GM19023 (cell line): ENCODE data around the gene CCDC87.
A peak's percentile ranks its signal among the peaks of the same experiment; 100 is the strongest.
"Not testable (repeated sequence)": the region's sequence is repeated elsewhere in the genome, so short reads cannot be mapped to it uniquely, and the experiment has no call there.

Experiments used
- ATAC-seq: cut with Tn5 transposase; IDR thresholded peaks from one replicate; pipeline ENCODE4 v1.9.1; 2021; ENCODE audit warnings: mild to moderate bottlenecking, moderate library complexity; ENCODE audit not compliant: unreplicated experiment

Gene CCDC87

DNA sequence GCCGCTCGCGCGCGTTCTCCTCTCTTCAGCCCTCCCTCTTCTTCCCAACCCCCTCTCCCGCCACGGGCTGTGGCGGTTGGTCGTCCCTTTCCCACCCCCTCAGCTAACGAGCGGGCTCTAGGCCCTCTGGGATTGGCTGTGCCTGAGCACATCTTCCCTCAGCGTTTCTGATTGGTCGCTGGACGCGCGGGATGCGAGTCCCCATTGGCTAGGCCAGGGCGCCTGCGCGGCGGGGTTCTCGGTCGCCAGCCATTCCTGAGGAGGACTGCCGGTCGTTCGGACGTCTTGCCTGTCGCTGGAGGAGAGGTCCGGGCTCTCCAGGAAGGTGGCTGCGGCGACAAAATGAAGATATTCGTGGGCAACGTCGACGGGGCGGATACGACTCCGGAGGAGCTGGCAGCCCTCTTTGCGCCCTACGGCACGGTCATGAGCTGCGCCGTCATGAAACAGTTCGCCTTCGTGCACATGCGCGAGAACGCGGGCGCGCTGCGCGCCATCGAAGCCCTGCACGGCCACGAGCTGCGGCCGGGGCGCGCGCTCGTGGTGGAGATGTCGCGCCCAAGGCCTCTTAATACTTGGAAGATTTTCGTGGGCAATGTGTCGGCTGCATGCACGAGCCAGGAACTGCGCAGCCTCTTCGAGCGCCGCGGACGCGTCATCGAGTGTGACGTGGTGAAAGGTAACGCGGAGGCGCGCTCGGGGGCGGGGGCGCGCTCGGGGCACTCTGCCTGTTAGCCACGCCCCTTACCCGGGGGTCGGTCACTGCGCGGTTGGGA, 23.7 kb upstream of the CCDC87 start, which contains the start of gene RBM14:
Gene RBM14, plus strand, starts transcription at position 252 of the 776 bp plus-strand sequence. Its CDS starts 91 bp downstream, at position 343.
- peak; percentile 92 for ATAC-seq

DNA sequence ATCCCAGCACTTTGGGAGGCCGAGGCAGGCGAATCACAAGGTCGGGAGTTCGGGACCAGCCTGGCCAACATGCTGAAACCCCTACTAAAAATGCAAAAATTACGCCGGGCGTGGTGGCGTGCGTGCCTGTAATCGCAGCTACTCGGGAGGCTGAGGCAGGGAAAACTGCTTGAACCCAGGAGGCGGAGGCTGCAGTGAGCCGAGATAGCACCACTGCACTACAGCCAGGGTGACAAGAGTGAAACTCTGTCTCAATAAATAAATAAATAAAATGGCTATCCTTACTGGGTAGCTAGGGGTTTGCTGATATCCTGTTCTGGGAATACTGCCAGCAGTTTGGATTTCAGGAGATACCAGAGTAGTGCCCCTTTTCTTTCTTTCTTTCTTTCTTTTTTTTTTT, 21.2 kb upstream of the CCDC87 start:
- no peak for ATAC-seq

DNA sequence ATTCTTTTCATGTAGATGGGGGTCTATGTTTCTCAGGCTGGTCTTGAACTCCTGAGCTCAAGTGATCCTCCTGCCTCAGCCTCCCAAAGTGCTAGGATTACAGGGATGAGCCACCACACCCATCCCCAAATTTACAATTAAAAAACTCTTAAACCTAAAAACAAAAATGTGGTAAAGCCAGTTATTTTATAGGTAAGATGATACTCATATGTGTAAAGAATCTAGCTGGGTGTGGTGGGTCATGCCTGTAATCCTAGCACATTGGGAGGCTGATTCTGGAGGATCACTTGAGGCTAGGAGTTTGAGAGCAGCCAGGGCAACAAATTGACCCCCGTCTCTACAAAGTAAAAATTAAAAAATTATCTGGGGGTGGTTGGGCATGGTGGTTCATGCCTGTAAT, 19.6 kb upstream of the CCDC87 start:
- no peak for ATAC-seq

DNA sequence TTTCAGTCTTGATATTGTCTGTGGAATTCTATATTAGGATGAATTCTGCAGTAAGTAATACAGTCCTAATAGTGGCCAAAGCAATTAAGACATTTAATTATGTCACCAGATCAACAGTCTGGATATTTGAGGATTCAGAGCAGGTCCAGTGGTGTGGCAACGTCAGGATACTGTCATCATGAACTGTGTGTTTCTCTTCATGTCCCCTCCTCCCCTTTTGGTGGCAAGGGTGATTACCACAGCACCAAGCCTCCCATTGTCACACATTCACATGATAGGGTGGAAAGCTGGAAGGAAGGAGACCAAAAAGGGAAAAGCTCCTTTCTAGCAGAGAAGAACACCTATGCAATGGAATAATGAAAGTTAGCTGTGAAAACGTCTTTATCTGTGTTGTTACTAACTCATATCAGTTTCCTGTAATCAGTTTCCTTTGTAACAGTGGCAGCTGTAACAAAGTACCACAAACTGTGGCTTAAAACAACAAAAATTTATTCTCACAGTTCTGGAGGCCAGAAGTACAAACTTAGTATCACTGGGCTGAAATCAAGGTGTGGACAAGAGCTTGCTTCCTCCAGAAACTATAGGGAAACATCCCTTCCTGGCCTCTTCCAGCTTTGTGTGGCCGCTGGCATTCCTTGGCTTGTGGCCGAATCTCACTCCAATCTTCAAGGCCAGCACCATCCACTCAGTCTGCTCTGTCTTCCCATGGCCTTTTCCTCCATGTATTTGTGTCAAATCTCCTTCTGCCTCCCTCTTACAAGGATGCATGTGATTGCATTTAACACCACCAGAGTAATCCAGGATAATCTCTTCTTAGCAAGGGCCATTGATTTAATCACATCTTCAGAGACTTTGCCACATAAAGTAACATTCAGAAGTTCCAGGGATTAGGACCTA, 17.1 kb upstream of the CCDC87 start:
- ATAC-seq: no peak

DNA sequence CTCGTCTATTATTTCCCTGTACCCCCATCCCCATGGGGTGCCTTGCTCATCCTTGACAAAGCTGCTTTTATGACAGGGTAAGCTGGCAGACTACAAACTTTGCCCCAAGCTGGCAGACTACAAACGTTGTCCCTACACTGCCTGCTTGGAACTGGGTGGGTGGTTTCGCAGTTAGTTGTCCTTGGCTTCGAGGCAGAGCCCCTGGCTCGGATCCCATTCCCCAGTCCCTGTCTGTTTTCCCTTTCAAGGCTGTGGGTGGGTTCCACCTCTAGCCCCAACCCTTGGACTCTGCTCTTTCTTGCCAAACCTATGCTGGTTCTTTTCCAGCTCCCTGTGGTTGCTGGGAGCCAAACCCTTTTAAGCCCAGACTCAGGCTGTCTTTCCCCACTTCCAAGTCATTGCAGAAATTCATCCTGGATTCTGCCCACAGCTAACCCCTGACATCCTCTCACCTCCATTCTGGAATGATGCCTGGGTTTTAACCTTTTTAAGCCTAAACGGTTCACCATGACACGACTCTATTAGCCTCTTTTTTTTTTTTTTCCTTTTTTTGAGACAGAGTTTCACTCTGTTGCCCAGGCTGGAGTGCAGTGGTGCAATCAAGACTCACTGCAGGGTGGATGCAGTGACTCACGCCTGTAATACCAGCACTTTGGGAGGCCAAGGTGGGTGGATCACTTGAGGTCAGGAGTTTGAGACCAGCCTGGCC, 14.4 kb upstream of the CCDC87 start:
- no peak for ATAC-seq

DNA sequence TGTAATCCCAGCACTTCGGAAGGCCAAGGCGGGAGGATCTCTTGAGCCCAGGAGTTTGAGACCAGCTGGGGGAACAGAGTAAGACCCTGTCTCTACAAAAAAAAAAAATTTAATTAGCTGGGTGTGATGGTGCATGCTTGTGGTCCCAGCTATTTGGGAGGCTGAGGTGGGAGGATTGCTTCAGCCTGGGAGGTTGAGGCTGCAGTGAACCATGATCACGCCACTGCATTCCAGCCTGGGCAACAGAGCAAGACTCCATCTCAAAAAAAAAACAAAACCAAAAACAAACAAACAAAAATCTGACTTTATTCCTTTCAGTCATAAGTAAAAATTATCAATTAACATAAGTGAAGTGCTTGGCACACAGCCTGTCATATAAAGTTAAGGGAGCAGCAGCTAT, 13.7 kb upstream of the CCDC87 start:
- ATAC-seq: not testable (repeated sequence)

DNA sequence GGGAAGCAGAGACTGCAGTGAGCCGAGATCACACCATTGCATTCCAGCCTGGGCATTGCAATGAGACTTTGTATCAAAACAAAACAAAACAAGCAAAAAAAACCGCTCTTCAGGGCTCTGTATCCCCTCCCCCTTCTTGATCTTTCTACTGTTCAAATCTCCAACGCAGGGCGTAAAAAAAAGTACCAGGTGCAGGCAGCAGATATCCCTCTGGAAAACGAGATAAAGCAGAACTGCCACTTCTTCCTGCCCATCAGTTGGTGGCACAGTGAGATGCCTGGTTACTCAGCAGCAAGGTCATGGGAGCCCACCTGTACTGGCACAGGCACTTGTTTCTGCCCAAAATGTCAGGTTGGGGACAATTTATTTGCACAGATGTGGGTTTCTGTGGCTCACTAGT, 11.3 kb upstream of the CCDC87 start:
- no peak for ATAC-seq

DNA sequence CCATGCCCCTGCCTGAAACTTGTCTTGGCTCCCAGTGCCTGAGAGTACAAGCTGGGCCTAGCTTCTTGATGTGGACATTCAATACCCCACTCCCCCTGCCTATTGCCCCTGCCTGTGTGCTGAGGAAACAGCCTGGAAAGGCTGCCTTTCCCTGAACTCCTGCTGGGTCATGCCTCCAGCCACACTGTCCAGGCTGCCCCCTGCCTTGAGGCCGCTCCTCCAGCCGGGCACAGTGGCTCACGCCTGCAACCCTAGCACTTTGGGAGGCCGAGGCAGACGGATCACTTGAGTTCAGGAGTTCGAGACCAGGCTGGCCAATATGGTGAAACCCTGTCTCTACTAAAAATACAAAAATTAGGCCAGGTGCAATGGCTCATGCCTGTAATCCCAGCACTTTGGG, 10.2 kb upstream of the CCDC87 start:
- no peak for ATAC-seq

DNA sequence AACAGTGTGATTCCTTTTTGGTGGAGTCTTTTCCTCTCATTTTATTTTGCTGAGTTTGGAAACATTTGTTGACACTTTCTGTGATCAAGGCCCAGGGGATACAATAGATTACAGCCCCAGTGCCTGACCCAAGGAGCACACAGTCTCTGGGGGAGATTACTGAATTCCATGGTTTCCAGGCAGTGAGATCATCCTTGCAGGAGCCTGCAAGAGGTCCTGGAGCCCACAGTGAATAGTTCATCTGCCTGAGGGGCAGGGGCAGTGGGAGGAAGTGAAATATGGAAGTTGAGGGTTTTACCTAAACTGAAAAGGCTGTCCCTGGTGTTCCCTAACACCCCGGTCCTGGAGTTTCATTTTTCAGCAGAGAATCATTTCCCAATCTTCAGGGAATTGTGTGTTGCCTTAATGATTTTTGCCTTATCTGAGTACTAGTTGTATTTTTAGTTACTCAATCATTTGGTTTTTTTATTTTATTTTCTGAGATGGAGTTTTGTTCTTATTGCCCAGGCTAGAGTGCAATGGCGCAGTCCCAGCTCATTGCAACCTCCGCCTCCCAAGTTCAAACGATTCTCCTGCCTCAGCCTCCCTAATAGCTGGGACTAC, 7.9 kb upstream of the CCDC87 start:
- ATAC-seq: no peak

DNA sequence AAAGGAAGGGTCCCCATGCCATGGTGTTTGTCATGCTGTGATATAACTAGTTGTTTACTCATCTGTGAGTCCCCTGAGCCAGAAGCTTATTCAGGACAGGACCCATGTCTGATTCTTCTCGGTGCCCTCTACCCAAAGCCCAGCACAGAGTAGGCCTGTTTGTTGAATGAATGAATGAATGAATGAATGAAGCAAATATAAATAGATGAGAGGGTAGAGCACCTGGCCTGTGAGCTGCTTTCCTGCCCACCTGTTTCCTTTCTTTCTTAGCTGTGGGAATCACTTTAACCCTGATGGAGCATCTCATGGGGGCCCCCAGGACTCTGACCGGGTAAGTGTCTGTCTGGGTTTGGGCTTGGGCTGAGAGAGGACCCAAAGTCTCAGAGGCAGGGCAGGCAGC, 7.4 kb upstream of the CCDC87 start:
- ATAC-seq: no peak

DNA sequence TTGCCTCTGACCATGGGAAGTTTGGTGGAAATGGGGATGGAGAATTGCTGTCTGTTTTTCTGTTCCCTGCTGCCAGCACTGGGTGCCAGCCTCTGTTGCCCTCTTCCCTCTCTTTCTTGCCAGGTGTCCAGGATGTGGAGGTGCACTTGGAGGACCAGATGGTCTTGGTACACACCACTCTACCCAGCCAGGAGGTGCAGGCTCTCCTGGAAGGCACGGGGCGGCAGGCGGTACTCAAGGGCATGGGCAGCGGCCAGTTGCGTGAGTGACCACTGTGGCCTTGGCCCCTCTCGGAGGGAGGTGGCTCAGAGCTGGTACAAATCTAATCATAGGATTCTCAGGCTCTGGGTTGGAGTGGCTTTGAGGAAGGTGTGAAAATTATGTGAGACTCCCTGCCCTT, 6.1 kb upstream of the CCDC87 start:
- ATAC-seq: no peak

DNA sequence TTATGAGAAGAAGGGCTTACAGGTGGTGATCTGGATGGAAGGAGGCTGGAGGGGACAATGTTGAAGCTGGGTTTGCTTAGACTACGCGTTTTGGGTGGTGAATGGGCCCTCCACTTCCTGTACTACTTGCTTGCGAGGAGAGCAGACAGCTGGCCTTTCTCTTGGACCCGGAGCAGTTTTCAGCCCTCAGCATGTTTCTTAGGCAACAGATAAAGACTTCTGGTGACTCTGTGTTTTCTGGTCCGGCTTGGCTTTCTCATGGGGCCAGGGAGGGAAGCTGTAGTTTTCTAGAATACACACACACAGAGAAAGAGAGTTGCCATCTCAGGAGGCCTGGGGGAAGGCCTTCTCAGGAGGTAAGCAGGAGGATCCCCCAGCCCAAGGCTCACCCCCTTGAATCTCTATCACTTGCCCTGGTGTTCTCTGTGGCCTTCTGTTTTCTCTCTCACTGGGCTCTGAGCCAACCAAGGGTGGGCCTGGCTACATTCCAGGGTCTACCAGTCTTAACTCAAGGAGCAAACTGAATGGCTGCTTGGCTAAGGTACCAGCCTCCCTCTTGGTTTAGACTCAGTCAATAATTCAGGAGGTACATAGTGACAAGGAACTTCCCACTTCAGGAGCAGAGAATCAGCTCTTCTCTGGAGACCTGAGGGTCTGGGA, 2.5 kb upstream of the CCDC87 start:
- ATAC-seq: no peak

DNA sequence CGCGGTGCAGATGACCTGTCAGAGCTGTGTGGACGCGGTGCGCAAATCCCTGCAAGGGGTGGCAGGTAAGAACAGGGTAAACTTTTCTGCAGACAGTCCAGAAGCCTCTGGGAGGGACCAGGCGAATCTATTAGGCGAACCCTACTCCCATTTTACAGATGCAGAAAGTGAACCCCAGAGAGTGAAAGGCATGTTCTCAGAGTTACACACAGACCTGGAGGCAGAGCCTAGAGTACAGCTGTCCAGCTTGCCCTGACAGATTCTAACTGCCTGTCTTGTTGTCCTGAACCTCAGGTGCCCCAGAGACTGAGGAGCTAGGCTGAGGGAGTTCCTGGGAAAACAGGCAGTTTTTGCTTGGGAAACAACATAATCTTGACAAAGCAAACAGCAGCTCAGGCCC, 787 bp upstream of the CCDC87 start:
- ATAC-seq: no peak

DNA sequence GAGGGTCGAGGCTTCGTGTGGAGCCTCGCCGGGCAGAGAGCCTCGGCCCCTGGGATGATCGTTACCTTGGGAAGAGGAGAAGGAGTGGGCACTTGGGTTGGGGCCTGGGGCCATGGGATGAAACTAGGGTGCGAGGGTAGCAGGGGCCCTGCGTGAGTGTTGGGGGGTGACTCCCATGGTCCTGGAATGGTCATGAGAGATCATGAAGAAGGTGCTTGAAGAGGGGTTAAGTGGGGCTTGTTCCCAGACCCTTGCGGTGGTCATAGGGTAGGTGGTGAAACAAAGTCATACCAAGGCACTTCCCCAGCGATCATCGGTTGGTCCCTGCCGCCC, 406 bp upstream of the CCDC87 start:
- peak; percentile 37 for ATAC-seq

DNA sequence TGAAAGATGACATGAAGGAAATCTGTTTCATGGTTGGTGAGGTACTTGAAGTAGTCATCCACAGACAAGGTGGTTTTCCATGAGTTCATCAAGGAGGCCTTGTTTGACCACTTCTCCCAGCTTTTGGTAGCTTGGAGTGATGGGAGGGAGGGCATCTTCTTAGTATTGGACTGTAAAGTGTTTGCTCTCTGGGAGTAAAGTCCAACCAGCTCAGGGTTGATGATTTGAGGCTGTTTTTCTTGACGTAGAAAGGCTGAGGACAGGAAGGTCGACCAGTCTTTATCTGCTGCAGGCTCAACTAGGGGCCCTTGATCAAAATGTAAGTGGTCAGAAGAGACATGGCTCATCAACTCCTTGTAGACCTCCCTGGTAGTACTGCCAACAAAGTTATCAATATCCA, 1.7 kb downstream of the CCDC87 start:
- ATAC-seq: no peak

DNA sequence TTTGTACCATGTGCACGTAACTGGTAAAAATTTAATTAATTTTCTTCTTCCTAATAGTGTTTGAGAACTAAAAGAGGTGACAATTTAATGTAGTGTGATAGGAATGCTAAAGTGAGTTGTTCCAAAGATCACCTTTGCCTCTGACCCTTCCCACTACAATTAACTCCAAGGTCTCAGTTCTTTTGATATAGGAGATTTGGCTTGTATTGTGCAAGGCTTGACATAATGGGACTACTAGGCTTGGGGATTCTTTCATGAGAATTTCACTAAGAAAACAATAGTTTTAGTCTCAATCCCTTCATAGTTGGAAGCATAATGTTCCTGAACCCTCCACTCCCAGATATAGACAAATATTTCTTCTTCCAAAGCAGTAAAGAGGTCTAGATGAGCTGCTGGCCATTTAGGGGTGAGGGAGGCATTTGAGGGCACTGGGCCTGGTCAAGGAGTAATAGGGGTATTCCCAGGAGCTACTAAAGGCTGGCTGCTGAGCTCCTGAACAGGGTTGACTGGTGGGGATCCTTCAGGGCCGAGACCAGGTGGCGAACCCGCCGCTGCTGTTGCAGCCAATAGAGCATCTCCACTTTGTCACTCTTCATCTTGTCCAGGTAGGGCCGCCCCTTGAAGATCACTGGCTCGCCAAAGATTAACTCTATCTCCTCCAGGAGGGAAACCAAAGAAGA, 2.7 kb downstream of the CCDC87 start:
- ATAC-seq: no peak

DNA sequence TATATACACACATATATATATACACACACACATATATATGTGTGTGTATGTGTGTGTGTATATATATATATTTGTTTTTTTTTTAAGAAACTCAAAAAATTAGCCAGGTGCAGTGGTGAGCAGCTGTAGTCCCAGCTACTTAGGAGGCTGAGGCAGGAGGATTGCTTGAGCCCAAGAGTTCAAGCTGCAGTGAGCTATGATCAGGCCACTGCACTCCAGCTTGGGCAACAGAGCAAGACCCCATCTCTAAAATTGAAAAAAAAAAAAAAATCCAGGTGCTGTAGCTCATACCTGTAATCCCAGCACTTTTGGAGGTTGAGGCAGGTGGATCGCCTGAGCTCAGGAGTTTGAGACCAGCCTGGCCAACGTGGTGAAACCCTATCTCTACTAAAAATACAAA, 3.5 kb downstream of the CCDC87 start:
- ATAC-seq: not testable (repeated sequence)

DNA sequence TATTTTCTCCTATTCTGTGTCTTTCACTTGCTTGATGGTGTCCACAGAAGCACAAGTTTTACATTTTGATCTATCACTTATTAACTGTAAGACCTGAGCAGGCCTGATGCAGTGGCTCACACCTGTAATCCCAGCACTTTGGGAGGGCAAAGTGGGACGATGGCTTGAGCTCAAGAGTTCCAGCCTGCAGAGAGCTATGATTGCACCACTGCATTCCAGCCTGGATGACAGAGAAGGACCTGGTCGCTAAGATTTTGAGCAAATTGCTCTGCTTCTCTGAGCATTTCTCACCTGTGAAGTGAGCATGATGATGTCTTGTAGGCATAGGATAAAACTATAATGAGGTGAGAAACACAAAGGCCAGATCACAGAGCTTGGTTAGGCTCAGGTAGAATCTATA, 6.7 kb downstream of the CCDC87 start:
- no peak for ATAC-seq

DNA sequence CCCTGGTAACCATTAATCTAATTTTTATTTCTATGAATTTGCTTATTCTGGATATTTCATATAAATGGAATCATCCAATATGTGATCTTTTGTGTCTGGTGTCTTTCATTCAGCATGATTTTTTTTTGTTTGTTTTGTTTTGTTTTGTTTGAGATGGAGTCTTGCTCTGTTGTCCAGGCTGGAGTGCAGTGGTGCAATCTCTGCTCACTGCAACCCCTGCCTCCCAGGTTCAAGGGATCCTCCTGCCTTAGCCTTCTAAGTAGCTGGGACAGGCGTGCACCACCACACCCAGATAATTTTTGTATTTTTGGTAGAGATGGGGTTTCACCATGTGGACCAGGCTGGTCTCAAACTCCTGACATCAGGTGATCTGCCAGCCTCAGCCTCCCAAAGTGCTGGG, 7.4 kb downstream of the CCDC87 start:
- ATAC-seq: not testable (repeated sequence)

DNA sequence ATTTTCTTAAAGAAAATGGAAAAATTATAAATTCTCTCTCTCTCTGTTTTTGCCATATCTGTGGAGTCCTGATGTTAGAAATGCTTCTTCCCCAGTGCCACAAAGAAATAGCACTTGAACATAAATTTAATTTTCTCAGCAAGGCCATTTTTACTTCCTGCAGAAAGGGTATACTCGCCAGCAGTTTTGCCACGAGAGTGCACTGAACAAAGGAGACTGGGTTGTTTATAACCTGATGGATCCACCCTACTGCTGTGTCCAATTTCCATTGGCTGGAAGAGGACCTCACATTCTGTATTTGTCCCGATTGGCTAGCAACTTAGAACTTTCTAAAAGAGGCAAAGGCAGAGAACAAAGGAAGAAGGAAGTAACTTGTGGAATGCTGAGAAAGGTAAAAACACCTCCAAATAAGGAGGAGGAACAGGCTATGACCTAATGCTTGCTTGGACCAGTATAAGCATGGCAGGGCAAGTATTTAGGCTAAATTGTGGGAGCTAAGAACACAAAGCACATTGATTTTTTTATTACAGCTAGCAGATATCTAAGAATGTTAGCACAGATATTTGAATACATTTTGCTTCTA, 10.2 kb downstream of the CCDC87 start:
- ATAC-seq: not testable (repeated sequence)
